ENCODE measurements around the gene PUSL1.

Gene PUSL1

GRCh38 chr1:1295154-1295923 lies 13.1 kb upstream of the PUSL1 start:
- DNase-seq = no peak

DNA sequence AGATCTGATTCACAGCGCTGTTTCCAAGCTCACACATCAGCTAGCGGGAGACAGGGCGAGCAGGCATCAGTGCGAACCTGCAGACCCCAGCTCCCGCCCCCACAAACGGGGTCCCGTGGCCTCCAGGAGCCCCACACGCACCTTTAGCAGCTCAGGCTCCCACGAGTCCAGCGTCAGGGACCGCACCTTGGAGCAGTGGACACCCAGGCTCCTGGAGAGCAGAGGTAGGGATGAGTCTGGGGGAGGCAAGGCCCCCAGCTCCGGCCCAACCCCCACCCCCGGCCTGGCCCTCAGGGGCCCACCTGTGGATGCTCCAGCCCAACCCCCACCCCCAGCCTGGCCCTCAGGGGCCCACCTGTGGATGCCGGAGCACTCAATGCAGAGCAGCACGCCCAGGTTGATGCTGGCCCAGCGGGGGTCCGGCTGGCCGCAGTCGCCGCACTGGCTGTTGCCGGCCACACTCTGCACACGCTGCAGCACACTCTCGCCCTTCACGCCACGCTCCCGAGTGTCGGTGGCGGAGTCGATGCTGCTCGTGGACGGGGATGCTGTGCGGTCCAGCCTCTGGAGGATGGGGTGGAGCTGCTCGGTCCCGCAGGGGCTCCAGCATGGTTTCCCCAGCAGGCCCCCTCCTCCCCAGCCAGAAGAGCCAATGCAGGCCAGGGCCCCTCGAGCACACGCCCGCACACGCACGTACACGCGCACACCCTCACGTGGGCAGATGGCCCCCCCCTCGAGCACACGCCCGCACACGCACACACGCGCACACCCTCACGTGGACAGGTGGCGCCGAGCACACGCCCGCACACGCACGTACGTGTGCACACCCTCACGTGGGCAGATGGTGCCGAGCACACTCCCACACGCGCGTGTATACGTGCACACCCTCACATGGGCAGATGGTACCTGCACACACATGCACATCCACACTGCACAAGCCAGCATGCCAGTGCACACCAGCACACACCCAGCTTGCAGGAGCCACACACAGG lies 12.0 kb upstream of the PUSL1 start:
- no peak for DNase-seq

- no peak for DNase-seq
Observed at GRCh38 chr1:1297802-1298424, 10.5 kb upstream of the PUSL1 start.

DNA sequence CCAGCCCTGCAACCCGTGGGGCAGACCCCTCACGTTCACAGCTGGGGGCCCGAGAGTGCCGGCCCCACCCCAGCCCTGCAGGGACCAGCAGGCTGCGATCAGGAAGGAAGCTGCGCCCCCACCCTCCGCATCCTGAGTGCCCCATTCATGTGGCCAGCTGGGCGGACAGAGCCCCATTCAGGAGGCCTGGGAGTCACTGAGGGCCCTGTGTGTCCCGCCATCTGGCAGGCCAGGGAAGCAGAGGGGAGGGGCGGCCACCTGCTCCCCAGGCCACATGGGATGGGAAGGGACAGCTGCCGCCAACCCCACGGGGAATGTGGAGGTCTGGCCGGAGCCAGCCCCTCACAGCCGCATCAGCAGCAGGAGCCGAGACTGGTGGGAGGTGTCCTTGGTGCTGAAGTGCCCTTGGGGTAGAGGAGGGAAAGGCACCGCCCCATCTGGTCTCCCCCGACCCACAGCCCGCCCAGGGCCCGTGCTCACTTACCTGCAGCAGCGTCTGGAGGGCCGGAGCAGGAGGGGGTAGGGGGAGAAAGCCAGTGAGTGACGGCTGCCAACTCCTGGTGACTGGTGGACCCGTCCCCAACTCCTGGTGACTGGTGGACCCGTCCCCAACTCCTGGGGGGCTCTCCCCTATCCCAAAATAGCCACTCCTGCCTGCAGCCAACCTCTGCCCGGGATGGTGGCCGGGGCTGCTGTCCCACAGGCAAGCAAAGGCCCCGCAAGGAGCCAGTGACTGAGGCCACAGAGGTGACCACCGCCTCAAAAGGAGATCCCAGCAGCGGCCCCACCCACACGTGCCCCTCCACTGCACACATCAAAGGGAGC lies 9.3 kb upstream of the PUSL1 start:
- no peak for DNase-seq

DNA sequence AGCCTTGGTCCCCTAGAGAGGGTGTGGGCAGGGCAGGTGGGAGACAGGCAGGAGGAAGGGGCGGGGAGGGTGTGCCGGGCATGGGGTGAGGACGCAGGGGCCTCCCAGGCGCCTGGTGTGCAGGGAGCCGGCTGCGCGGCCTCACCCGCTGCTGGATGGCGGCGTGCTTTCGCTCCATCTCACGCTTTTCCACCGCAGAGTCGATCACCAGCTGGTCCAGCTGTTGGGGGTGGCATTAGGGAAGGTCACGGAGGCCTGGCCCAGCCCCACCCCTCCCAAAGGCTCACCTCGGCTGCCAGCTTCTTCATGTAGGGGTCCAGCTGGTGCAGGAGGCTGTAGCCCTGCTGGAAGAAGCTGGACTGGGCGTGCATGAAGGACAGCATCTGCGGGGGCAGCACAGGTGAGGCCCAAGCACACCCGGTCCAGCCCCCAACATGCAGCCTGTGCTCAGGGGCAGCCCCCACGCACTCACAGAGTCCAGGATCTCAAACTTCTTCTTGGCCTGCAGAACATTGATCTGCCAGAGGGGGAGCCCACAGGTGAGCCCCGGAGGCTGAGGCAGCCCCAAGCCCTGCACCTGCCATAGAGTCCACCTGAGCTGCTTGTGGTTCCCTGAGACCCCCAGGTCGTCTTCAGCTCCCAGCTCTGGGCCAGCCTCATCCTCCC lies 8.6 kb upstream of the PUSL1 start:
- DNase-seq = no peak

- no peak for DNase-seq
Observed at GRCh38 chr1:1300352-1300739, 8.1 kb upstream of the PUSL1 start.

DNA sequence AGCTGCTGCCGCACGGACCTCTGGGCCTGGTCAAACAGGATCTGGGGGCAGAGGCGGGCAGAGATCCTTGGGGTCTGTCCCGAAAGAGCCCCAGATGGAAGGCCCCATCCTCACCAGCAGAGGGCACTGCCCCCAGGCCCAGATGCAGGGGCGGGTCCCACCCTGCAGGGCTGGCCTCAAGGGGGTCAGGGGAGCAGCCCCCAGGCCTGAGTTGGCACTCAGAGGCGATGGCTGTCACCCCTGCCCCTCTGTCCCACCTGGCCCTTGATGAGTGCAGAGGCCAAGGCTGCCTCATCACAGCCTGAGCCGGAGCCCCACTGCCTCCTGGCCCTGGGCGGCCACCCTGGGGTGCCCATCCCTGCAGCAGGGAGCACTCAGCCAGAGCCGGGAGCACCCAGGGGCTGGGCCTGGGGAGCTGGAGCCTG lies 6.4 kb upstream of the PUSL1 start:
- no peak for DNase-seq

DNA sequence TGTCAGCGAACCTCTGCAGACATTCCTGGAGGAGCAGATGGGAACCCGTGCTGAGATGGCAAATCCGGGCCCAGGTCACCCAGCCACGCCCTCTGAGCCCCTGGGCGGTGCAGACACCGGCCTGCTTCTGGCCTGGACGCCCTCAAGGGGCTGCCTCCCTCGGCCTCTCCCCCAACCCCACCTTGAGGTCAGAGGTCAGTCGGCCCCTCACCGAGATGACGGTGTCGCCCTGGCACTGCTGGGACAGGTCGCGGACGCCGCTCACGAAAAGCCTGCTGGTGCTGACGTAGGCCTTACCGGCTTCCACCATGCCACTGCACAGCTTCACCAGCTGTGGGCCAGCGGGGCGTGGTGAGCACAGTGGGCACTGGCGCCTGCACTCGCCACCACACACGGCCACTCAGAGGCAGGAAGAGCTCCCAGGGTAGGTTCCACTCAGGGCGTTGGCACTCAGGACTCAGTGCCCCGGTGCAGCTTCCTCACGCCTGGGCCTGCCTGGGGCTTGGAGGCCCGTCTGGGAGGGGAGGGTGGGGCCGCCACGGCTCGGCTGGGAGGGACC lies 5.4 kb upstream of the PUSL1 start:
- no peak for DNase-seq

DNA sequence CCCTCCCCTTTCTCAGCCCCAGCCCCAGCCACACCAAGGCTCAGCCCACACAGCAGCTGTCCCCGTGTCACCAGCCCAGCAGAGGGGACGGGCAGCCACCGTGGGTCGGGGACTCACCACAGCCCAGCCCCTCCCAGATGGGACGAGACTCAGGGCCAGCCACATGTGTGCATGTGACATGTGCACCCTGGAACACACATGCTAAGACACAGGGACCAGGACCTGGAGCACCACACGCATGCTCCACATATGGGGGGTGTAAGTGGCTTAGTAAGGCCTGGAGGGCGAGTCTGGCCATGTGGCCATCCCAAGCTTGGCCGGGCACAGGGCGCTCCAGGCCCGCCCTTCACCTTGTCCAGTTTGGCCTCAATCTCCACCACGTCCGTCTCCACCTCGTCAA lies 4.7 kb upstream of the PUSL1 start:
- no peak for DNase-seq

DNA sequence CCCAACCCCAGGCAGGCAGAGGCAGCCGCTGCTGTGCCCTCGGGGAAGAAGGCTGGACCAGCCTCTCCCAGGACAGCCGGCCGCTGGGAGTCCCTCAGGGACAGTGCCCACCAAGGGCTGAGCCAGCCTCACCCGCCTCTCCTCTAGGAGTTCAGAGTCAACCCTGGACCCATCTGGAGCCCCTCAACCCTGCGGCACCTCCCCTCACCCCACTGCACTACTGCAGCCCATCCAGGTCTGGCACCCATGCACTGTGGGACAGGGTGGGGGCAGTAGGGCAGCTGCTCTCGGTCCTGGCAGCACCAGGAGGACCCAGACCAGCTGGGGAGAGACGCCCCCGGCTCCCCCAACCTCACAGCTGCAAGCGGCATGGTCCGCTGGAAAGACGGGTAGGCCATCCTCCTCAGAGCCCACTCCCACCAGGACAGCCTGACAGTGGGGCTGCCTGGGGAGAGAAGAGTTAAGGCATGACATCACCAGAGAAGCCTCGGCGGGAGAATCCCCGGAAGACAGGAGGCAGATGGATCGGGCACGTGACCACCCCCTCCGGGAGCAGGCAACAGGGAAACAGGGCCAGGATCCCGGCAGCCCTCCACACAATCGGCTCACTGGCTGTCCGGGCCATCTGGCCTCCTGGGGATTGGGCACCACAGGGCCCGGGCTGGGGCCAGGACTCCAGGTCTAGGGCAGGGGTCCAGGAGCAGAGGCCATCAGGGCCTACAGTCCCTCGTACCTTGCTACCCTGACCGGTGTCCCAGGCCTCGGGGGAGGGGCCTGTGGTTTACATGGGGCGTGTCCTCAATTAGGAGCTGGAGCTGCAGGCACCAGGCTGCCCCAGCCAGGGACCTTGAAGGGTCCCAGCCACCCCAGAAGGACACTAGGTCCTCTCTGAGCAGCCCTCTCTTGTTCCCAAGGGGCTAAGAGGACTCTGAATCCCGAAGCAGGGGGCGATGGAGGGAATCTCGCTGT lies 3.8 kb upstream of the PUSL1 start:
- DNase-seq = peak in 1 of 2 experiments; percentile 49

DNA sequence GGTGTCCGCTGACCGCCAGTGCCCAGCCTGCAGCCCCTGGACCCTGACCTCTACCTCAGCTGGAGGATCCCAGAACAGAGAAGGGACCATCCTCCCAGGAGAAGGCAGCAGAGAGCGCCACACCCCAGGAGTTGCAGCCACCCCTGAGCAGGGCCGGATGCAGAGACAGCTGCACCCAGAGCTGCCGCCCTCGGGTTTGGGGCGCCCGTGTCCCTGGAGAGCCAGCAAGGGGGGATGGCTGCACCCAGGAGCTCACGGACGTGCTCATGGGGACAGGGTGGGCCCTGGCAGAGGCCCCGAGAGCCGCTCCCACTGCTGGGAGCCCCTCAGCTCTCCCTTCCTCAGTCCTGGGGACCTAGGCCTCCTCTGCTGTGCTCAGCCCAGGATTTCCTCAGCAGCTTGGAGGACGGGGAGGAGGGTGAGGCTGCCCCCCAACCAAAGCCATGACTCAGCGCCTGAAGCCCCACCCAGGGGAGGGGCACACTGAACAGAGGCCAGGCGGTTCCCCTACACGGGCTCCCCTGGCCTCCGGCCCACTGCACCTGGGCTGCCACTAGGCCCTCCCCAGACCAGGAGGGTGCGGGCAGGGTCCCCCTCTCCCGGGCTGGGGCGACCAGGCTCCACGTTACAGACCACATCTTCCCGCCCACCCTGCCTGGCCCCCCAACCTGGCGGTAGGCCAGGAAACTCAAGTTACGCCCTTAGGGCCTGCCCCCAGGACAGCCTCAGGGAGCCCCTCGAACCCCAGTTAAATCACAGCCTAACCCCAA lies 2.9 kb upstream of the PUSL1 start:
- no peak for DNase-seq

- no peak for DNase-seq
Observed at GRCh38 chr1:1306070-1306660, 2.2 kb upstream of the PUSL1 start.

DNA sequence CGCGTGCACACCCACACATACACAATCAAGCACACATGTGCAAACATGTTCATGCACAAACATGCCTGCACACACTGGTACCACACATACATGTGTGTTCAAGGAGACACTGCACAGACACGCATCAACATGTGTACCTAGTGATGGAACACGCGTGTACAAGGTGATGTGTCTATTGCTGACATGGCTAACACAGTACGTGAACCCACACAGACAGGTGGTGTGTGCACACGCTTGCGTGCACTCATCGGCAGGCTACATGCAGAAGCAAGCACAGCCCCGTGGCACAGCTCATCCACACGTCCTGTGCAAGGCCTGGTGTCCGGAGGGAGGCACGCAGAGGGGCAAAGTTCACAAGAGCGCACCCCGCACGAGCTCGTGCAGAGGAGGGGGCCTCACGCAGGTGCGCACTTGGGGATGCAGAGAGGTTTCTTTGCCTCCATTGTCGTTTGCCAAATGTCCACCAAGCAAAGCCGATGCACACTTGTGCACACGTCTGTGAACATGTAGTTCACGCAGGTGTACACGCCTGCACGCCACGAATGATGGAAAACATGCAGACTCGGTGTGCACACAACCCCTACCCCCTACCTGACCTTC lies 1.6 kb upstream of the PUSL1 start:
- DNase-seq = no peak

DNA sequence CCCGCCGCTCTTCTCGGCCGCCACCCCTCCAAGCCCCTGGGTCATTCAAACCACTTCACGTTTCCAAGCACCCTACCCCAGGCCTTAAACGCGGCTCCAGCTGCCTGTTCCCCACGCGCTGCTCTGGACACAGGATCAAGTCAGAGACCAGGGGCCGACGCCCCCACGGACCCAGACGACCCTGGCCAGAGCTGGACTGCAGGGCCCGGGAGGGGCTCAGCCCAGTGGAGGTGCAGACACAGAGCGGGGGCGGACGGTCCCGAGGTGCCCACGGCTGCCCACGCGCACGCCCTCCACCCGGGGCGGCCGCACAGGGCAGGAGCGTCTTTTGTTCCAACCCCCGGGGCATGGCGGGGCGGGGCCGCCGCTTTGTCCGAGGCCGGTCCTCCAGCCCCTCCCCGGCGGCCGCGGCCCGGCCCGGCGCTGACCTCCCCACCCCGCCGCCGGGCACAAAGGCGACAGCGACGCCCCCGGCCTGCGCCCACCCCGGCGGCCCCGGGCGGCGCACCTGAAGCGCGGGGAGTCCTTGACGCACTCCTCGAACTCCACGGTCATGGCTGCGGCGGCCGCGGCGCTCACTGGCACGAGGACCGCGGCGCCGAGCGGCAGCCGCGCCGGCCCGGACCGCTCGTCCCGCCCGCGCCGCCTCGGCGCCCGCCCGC lies 1.0 kb upstream of the PUSL1 start:
- no peak for DNase-seq

DNA sequence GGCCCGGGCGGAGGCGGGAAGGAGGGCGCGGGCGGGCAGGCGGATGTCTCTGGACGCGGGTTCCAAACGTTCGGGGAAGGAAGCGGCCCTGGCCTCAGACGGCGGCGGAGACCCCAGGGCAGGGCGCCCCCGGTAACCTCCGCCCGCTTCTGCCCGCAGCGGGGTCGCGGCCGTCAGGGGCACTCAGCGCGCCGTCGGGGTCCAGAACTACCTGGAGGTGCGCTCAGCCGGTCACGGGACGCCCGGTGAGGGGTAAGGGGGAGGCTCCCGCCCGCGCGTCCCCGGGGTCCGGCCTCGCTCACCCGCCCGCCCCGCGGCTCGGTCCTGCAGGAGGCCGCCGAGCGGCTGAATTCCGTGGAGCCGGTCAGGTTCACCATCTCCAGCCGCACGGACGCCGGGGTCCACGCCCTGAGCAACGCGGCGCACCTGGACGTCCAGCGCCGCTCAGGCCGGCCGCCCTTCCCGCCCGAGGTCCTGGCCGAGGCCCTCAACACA lies 406 bp downstream of the PUSL1 start:
- no peak for DNase-seq

GRCh38 chr1:1309251-1310108 lies 1.1 kb downstream of the PUSL1 start:
- no peak for DNase-seq

- DNase-seq = no peak
Observed at GRCh38 chr1:1310109-1310385, 1.6 kb downstream of the PUSL1 start.

Measured in NCI-H187 (cell line).